ENCODE results near the gene KRTAP10-11.

DNA sequence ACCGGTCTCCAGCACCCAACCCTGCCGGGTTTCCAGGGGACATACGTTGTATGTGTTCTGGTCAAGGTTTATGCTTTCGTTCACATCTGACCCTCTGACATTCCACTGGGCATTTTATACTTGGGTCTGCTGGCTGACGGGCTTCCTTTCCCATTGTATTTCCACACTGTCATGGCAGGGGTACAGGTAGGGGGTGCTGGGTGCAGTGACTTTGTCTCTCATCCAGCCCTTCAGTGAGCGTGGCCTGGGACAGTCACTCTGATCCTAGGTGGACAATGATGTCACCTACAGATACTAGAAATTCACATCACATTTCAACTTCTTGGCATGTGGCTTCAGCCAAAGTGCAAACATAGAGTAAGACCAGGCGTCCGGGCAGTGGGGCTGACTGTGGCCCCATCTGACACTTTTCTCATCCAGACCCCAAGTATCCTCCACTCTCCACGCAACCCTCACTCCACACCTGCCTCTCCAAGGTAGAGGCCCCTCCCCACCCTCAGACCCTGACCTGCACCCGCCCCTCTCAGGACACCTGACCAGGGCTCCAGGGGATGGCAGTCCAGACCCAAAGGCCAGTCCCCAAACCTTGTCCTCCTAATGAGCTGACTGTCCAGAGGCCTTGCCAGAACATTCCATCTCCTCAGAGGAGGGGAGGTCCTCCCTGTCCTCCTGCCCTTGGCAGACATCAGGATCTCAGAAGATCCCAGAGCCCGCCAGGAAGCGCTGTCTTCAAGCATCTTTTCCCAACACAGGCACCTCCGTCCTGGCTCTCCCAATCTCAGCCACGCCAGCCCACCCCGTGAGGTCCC is 9.8 kb upstream of the KRTAP10-11 start:
- no peak for TF ChIP-seq POLR2A (IDR thresholded peaks at IDR 0.05)
- no peak for TF ChIP-seq POLR2AphosphoS5 (IDR thresholded peaks at IDR 0.05)
- TF ChIP-seq, protein P1, sequence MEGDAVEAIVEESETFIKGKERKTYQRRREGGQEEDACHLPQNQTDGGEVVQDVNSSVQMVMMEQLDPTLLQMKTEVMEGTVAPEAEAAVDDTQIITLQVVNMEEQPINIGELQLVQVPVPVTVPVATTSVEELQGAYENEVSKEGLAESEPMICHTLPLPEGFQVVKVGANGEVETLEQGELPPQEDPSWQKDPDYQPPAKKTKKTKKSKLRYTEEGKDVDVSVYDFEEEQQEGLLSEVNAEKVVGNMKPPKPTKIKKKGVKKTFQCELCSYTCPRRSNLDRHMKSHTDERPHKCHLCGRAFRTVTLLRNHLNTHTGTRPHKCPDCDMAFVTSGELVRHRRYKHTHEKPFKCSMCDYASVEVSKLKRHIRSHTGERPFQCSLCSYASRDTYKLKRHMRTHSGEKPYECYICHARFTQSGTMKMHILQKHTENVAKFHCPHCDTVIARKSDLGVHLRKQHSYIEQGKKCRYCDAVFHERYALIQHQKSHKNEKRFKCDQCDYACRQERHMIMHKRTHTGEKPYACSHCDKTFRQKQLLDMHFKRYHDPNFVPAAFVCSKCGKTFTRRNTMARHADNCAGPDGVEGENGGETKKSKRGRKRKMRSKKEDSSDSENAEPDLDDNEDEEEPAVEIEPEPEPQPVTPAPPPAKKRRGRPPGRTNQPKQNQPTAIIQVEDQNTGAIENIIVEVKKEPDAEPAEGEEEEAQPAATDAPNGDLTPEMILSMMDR (IDR thresholded peaks at IDR 0.05 in 8 of 11, conservative IDR thresholded peaks at IDR 0.05 in 3 of 11), result no peak

Data from spleen (tissue), 7 donors.